NCI-H2171 treated with DMSO at 0.1 percent for 48 hours (cell line): Measurements from ENCODE around the gene DNMT3A.

Source experiments
- DNase-seq: peaks from one replicate; lab custom pipeline; 2025; lab: John Stamatoyannopoulos, UW

The DNMT3A gene

DNA sequence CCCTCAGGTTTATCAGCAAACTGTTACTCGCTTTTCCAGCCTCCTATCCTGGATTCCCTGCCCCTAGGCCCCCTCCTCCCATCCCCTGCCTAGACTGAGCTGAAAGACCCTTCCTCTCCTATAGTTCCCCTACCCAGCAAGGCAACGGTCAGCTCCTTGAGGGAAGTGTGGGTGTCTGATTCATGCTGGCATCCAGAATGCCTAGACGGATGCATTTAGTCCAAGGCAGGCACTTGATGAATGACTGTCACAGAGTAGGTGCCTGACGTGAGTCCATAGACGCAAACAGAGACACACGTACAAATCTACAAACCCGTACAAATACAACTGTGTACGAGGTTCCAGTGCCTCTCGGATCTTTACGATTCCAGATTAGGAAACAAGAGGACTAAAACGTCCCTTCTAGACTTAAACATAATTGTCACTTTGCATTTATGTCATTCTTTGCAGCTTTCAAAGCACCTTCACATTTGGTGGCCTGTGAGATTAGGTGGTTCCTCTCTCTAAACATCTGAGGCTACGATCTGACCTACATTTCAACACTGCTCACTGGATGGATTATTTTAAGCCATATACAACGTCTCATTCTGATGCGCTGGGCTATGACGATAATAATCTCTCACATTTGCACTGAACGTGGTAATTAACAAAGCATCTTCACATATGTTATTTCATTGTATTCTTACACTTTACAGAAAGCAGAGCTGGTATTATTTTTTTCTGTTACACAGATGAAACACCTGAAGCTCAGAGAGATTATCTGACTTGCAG lies 36.7 kb downstream of the DNMT3A start:
- no peak for DNase-seq

DNA sequence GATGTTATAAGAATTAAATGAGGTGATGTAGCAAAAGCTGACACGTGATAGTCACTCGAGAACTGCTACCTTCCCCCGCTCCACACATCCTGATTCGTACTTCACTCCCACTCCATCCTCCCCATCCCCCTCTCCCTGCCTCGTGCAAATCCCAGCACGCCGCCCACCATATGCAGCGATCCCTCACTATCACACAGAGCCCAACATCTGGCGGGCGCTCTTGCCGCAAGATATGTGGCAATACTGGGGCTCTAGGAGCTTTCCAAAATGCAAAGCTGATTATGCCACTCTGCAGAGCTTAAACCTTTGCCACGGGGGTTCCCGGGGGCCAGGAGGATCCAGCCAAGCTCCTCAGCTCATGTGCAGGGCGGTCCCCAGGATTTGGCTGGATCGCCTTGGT lies 37.4 kb downstream of the DNMT3A start:
- DNase-seq: peak; percentile 40

DNA sequence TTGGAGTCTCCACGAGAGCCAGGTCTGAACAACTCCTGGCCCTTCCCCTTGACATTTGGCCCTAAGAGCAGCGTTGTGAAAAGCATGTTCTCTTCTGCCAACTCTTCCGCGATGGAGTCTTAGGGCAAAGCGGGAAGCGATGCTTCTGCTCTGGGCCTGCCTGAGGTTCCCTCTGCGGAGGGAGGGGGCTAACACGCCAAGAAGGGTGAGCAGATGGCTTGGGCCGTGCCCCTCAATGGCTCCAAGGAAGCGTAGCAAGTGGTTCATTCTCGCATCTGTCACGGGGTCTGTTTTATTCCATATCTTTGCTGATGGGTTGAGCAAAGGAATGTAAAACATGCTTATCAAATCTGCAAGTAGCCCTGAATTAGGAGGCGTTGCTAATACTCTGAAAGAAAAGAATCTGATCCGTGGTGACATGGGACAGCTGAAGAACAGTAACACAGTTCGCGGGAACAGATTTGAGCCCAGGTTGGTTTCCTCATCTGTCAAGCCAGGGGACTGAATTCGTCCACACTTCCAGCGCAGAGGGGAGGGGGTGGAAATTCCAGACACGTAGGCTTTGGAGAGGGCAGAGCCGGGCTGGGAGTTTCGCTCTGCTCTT lies 38.0 kb downstream of the DNMT3A start:
- DNase-seq: peak; percentile 95

DNA sequence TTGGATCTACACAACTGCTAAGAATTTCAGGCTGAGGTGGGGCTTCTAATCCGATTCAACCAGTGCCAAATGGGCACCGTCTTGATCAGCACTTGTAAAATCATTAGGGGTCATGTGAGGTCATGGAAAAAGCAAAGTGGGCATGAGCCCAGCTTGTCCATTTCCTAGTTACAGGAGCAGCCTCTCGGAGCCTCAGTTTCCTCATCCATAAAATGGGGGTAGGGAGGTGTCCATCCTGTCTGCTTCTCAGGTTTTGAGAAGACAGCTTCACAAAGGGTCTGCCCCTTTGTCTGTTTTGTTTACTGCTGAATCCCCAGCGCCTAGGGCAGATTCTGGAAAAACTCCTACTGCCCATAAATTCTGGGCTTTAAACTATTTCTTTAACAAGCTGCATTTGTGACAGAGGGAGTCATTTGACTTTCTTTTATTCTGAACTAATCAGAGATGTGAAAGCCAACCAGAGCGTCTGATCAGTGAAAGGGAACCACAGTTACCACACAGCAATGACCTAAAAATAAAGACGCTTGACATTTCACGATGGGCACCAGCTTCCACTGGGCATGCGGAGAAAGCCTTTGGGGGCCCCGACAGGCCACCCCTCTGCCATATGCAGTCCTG lies 38.9 kb downstream of the DNMT3A start:
- DNase-seq: no peak

DNA sequence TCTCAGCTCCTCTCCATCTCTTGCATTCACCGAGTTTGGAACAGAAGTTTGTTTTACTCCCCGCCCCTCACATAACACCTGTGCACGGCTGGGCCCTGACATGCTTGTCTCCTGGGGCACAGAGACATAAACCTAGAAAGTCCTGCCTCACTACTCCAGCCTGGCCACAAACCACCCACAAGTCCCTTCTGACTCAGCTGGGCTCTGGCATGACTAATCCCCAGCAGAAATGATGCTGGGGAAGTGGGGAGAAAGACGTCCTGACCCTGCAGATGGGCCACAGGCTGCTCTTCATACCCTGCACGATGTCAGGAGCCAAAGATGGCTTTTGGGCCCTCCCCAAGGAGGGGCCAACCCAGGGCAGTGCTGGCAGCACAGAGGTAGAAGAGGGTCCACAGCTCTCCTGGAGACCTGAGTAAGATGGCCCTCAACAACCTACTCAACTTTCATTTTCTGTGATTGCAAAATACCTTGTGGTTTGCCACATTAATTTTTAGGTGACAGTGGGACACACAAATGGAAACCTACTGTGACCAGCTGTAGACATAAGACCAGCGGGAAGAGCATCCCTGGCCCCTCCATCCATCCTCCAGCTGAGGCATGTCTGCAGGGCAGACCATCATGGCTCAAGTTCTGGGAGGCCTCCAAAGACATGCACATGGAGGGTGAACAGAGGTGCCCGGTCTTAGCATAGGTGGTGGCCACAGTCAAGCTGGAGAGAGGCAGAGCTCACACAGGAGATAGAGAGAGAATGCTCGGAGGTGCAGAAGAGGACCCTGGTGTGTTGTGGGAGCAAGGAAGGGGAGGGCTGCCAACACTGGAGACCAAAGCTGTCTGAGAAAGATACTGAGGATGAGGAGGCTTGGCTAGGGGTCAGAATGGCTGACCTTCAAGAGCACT lies 40.0 kb downstream of the DNMT3A start:
- peak; percentile 25 for DNase-seq

DNA sequence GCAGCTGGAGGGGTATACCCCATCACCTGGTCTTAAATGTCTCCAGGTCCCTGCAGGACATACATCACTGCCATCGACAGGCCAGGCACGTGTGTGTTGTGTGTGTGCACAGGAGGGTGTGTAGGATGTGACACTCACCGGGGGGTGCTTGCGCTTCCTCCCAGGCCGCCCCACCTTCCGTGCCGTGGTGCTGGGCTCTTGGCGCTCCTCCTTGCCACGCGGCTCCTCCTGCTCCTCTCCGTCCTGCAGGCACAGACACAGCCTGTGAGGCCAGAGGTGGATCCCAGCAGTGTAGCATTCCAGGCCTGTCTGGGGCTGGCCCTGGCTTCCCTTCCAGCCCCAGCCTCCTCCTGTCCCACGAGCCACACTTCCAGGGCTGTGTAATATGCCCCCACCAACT lies 41.7 kb downstream of the DNMT3A start:
- DNase-seq: no peak

DNA sequence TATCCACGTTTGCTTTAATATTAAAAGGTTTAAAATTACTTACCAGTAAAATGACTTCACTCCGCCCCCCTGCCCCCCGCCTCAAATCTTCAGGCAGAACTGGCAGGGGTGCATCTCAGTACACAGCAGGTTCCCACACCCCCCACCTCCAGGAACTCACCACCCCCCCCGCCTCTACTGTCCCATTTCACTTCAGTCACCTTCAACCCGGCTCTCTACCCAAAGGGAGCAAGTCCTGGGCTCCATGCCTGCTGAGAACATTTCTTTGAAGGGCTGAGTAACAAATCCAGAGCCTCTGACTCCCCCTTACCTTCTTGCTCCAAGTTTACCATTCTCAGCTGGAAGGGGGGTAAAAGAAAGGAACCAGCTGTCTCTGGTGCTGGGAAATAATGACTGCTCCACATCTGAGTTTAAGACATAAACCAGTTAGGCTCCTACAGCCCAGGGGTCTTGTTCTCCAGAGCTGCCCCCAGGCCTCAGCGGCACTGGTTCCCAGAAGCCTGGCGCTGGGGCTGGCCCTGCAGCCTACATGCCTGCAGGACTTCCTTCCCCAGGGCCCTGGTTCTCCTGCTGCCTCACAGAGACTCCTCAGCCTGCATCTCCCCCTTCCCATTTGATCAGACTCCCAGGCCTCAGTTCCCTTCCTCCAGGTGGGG lies 42.8 kb downstream of the DNMT3A start:
- DNase-seq: no peak

DNA sequence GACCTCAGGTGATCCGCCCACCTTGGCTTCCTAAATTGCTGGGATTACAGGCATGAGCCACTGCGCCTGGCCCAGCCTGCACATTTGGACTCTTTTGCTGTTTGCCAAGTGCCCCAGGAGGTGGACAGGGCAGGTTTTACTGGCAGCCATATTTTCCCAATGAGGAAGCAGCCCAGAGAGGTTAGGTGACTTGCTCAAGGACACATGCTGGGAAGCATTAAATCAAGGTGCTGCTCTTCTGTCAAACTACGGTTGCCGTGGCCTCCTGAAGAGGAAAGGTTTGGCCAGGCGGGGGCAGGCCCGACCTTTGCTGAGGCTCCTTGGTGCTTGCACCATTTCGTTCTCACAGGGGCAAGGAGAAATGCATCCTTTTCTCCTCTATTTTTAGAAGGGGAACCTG lies 44.0 kb downstream of the DNMT3A start:
- no peak for DNase-seq

DNA sequence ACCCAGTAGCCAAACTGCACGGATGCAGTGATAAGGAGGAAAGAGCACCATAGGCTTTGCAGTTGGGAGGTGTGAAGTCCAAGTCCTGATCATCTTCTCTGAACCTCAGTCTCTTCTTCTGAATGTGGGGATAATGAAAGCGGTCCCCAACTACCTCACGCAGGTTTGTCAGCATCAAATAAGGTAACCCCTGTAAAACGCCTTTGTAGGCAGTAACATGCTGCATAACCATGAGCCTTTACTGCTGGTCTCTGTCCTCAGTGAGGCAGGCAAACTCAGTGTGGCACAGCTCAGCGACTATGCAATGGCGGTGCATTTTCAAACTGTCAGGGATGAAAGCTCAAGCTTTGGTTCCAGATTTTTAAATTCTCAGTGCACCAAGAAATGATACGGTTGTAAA lies 46.1 kb downstream of the DNMT3A start:
- no peak for DNase-seq

DNA sequence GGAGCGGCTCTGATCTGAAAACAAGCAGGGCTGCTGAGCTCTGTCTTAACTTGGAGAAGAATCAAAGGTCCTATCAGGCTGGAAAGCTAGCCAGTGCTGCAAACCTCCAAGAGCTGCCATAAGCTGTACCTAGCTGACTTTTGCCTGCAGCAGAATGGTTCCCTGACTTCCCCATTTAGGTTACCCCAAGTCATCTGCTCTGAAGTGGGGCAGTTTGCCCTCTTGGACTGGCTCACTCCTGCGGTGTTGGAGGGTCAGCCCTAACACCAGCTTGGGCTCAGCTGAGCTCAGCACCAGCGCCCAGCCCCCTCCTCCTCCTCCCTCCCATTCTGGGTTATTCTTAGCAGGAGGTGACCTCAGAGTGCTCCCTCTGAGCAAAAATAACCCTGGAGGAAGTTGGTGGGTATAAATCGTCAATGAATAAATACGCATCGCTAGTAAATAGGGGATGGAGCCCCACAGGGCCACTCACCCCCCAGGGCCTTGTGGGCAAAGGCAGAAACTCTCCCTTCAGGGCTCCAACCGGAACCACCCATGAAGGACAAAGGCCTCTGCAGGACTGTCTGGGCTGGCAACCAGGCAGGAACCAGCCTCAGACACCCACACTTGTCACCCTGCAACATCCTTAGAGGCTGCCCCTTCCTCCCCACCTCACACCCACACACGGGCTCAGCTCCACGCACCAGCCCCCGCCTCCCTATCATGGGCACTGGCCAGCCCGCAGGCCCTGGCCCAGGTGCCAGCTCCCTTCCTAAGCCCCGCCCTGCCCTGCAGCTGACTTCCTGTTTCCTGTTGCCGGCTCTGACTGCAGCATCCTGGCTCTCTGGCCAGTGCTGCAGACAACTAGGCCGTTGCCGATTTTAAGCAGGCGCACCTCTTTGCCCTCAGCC lies 46.9 kb downstream of the DNMT3A start:
- DNase-seq: no peak

DNA sequence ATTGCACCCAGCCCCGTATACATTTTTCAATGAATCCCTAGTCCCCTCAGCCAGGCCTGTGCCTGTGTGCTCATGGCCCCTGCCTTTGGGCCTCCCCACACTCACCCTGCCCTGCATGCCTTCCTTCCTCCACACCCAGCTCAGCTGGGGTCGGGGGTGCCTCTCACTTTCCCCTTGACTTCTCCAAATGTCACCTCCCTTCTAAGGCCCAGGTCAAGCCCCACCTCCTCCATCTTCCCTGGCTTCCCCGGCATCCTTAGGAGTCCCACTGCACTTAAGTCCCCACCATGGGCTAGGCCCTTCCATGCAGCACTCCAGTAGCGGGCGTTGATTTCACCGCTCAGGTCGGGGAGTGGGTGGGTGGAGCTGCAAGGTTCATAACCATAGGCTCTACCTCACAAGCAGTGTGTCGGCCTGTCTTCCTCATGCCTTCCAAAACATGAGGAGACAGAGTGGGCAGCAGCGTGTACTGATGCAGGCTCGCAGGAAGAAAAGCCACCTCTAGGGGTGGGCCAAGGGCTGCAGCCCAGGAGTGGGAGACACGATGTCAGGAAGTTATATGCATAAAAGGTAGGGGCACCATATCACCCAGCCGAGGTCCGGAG lies 47.7 kb downstream of the DNMT3A start:
- DNase-seq: no peak

DNA sequence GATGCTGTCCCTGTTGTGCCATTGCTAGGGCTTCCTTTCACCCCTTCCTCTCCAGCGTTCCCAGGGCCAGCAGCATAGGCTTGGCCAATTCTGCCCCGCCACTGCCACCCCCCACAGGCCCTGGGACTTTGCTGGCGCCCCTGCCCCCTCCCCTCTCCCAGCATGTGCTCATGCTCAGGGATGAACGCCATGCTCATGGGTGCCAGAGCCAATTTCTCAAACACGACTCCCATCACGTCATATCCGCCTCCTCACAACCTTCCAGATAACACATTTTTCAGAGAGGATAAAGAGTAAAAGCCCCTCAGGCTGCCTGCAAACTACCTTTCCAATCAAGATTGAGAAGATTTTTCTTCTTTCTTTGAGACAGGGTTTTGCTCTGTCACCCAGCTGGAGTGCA lies 48.6 kb downstream of the DNMT3A start:
- DNase-seq: no peak

DNA sequence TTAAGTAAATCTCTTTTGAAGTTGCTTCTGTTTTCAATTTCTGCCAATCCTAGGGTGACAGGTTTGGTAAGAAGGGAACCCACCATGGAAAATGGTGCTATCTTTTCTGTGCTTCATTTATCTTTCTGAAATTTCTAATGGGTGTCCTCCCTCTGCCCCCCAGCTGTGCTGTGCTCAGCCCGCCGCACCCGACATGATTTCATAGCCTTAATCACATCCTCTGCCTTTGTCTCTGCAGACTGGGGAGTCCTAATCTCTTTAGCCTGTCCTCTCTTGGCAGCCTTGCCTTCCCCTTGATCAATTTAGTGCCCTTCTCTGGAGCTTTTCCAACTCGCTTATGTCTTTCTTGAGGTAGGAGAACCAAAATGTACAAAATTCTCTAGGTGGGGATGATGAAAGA lies 49.3 kb downstream of the DNMT3A start:
- DNase-seq: no peak

DNA sequence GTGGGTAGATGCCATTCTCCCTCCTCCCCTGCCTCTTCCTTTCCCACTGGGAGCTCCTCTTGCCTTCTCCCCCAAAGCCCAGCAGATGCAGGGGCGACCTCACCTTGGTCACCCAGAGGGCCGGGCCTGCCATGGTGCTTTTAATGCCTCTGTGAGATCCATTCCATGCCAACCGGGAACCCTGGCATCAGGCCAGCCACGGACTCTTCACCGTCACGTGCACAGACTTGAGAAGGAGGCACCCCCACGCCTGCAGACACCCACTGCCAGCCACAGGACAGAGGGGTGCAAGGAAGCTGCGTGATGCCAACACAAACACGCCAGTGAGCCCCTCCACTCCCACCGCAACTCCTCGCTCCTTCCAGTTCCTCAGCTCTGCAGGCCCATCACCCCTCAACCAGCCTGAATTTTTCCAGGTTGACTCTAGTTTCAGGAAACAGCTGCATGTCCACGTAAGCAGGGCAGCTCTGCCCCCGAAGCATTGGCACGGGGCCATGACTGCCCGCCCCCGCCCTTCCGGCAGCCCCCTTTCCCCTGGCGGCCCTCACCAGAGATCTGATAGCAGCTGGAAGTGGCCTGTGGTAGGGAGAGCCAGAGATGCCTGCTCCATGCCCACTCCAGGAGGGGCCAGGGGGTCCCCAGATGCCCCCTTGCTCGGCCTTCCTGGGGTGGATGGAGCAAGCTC lies 50.8 kb downstream of the DNMT3A start:
- DNase-seq: no peak

DNA sequence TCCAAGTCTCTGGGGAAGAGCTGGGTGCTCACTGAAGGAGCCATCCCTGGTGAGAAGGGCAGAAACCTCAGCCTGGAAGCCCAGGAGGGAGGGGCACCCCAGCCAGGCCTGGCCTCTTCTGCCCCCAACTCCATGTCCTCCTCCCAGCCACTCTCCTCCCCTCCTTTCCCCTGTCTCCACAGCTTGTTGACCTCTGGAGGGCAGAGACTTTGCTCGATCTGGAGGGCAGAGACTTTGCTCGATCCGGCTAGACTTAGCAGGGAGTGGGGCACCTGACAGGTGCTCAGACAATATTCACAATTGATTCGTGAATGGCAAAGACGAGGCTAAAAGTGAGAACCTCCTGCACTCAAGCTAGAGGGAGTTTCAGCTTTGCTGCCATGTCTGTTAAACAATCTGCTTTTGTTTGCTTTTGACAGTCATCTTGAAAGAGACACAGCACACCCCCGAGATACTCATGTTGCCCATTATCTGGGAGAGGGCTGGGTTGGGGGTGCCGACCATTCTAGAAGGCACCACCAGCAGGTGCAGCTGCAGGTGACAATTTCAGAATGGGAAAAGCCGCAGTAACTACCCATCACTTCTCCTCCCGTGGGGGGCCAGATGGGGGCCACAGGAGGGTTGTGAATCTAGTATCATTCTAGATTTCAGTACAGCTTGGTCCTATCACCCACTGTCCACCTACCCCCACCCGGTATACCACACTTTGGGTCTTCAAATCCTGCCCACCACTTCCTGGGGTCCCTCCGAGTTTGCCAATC lies 54.8 kb downstream of the DNMT3A start:
- DNase-seq: no peak

DNA sequence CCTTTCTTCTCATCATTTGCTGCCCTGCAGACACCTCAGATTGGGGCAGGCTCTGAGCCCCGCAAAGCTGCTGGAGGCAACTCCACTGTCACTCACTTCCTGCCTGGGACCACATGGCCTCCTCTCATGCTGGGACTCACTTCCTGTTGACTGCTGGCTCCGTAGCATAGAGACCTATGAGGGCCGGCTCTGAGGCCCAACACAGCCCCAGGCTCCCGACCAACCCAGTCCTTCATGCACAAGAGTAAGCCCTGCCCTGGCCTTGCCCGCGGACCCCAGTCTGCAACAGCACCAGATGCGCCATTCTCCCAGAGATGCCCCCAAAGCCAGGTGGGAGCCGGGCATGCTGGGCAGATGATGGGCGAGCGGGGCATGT lies 55.7 kb downstream of the DNMT3A start:
- DNase-seq: no peak

DNA sequence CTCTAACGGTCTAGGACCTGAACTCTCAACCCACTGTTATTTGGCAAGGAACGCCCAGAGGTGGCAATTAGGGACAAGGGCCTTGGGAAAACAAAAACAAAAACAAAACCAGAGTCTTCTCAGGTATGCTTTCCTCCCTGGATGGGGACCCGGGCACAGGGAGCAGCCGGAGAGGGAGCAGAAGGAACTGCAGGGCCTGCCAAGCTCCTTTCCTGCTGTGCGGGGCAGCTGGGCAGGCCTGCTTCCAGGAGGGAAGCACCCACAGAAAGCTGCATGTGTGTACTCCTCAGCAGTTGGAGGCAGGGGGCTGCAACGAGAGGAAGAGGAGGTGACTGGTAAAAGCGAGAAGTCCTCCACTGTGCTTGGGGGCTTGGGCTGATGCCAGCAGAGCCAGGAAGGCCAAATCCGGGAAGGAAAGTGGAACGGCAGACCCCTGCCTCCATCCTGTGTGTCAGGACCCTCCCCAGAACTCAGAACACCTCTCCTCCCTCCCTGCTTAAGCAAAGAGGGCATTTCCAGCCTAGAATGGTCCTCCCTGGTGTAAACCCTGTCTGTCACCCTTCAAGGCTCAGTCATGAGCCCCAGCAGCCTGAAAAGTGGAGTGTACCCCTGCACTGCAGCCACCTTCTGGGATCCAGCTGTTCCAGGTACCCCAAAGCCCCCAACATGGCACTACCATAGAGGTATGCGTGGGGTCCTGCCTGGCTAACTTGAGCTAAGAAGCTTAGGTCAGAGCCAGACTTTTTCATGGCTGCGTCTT lies 56.3 kb downstream of the DNMT3A start:
- peak; percentile 58 for DNase-seq

DNA sequence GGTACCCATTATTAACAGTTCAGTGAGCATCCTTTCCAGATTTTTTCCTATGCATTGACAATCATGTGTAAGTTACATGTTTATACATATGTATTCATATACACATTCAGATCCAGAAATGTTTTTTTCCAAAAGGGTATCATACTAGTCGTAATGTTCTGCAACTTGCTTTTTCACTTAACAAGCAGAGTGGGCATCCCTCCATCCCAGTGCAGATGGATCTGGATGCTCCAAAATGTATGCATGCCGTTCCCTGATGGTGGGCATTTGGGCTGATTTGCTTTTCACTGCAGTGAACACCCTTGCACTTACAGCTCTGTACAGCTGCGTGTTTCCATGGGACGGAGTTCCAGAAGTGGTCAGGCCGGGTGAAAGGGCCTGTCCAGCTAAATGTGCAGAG lies 57.0 kb downstream of the DNMT3A start:
- no peak for DNase-seq
